ENCODE data around the gene PIGA.
"Not testable (repeated sequence)": the region's sequence is repeated elsewhere in the genome, so short reads cannot be mapped to it uniquely, and the experiment has no call there.

PIGA gene

DNA sequence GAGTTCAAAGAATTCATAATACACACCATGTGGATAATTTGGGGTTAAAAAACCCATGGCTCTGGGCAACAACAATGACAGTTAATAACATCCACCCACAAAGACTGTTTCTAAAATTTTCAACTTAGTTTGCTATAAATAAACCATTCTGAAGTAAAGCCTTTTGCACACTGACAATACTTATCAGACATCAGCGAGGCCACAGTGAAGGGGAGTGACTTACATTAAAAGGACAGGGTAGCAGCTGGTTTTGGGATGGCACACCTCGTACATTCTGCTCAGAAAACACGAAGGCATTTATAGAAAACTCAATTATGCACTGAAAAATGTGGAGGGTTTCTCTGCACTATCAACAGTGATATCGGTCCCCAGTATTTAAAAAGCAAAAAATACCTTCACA is 15.0 kb downstream of the PIGA start:
- DNase-seq (ENCODE audit: low spot score) = no peak

DNA sequence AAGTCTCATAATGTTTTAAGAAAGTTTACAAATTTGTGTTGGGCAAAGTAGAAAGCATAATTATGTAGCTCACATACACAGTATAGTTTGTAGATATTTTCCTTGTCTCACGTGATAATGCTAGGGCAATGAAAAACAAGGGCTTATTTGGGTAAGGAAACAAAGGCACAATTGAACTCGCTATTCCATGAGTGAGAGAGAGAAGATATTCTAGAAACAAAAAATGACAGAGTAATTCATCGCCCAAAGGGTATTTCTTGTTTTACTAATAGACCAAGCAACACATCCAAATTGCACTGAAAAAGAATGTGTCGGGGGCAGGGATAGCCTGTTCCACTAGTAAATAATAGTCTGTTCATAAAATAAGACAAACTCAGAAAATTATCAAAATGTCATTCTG is 16.2 kb downstream of the PIGA start:
- no peak for DNase-seq (ENCODE audit: low spot score)

DNA sequence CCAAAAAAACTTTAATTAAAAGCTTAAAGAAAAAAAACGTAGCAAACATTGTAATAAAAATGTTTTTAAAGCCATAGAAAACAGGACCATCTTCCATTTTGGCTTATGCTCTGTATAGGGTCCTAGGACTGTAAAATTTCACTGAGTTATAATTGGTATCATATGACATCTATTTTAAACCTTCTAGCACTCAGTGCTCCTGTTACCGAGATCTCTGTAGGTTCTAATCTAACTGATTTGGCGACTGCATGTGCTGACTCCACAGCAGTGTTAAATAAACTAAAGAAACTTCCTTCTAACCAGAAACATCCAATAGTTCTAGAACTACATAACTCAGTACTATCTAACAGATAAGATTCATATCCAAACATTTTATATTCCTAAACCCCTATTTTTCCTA is 19.8 kb downstream of the PIGA start, which contains the start of gene ASB11:
TSS of gene ASB11 (minus strand) at position 132 of the 400 bp plus-strand sequence. CDS start at position 97, 35 bp downstream.
- no peak for DNase-seq (ENCODE audit: low spot score)

DNA sequence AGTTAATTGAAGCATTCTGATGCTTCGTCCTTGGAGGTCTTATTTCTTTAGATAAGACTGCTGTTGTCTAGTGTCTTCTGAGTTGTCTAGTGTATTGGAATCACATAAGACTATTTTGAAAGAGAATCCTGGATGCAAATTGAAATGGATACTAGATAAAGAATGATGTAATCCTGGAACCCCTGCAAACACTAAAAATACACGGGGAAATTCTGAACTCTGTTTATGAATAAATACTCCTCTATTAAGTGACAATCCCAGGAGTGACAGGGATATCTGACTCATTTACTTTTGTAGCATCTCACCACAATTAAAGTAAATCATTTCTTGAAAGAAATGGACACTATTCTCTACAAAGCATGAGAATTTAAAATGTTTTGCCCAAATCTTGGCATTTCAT is 20.9 kb downstream of the PIGA start:
- DNase-seq (ENCODE audit: low spot score) = no peak

DNA sequence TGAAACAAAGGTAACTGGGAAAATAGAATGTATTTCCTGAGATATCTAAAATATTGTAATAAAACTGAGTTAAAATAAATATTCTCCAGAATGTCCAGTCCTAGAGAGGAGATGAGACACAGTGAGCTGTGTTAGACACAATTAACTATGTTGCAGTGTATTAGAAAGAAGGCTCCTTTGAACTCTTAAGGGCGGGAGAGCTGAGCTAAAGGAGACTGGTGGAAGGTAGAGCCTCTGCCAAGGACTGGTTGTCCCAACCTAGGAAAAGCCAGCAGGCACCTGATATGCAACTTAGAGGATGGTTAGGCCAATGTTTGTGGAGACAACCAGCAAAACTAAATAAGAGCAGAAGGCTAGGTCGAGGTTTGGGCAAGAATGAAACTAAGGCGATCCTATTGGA is 24.2 kb downstream of the PIGA start:
- DNase-seq (ENCODE audit: low spot score) = no peak

DNA sequence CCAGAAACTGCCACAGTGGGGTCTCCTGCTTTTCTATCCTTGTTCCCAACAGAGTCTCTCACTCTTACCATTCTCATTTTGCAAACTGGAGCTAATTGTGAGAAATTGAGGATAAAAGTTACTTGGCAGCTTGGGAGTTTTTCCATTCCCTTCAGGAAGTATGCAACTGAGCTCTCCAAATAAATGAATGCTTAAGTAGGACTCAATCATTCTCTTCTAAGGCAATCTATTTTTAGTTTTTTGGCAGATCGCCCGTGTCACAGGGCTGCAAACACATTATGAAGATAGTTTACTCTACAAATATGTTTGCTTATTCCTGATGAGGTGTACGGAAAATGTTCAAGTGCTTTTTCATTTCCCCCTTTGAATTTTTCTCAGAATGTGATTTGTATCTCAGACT is 25.2 kb downstream of the PIGA start:
- DNase-seq (ENCODE audit: low spot score) = peak; percentile 11

DNA sequence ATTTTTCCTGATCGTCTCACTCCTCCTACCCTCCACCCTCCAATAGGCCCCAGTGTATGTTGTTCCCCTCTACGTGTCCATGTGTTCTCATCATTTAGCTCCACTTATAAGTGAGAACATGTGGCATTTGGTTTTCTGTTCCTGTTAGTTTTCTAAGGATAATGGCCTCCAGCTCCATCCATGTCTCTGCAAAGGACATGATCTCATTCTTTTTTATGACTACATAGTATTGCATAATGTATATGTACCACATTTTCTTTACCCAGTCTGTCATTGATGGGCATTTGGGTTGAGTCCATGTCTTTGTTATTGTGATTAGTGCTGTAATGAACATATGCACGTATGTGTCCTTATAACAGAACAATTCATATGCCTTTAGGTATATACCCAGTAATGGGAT is 29.4 kb downstream of the PIGA start:
- DNase-seq (ENCODE audit: low spot score) = not testable (repeated sequence)

DNA sequence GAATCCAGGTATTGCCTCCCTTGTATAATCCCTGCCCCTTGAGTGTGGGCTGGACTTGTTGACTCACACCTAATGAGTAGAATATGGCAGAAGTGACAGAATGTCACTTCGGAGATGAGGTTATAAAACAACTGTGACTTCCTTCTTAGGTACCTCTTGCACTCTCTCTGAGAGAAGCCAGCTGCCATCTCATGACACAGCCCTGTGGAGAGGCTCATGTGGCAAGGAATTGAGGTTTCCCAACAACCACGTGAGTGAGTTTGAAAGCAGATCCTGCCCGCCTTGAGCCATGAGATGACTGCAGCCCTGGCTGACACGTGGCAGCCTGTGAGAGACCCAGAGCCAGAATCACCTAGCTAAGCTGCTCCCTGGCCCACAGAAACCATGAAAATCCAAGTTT is 33.4 kb downstream of the PIGA start:
- no peak for DNase-seq (ENCODE audit: low spot score)

DNA sequence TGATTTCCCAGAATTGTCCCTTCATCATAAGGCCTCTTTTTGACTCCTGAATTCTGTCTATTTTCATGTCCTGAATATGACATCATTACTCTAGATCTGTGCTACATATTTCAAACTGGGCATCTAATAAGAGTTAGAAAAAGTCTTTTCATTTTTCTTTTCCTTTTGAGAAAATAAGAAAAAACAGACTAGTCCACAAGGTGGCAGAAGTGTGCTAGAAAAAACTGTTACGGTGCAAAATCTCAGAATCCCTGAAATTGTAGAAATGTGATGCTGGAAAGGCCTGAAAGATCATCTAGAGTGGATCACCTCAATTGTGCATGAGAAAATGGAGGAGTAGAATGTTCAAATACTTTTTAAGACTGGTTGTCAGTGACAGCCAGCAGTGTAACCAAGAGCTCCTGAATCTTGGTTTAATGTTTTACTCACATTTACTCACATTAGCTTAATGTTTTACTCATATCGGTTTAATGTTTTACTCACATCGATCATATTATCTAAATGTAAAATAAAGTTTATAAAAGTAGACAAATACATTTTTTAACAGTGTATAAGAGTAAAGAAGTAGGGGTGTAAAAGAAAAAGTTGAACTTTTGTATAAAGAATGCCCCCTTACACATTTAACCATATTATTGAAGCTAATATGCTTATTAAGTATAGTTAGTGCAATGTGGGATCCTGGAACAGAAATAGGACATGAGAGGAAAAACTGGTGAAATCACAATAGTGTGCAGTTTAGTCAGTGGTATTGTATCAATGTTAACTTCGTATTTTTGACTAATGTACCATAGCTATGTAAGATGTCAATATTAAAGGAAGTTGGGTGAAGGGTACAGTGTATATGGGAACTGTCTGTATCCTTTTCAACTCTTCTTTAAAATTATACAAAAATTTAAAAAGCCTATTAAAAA is 35.1 kb downstream of the PIGA start:
- DNase-seq (ENCODE audit: low spot score) = peak; percentile 46

DNA sequence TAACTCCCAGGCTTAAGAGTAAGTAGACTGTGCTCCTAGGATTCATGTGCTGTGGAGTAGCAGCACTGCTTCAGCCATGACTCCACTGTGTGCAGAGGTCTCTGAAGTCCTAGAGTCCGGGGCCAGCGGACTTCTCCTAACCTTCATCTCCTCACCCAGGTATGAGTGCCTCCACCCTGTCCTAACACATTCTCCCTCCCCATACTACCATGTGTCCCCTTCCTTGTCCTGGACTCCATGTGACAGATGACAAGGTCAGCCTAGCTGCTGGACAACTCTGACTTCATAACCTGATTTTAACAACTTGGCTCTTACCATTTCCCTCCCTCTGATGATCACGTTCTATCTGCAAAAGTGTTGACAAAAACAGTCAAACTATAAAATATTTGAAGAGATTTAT is 36.5 kb downstream of the PIGA start:
- no peak for DNase-seq (ENCODE audit: low spot score)

DNA sequence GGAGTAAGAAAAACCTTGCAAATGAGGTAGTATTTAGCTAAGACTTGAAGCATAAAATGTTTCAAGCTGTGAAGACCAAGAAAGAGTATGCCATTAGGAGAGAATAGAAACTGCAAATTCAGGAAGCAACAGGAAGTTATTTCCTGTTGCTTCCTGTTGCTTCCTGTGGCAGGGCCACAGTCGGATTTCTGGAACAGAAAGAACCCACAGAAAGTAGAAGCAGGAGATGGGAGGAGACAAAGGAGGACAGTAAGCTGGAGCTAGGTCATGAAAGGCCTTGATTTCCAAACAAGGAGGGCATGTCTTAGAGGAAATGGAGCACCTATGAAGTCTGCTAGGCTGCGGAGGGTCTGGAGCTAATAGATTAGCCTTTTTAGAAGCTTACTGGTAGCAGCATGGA is 37.1 kb downstream of the PIGA start:
- no peak for DNase-seq (ENCODE audit: low spot score)

DNA sequence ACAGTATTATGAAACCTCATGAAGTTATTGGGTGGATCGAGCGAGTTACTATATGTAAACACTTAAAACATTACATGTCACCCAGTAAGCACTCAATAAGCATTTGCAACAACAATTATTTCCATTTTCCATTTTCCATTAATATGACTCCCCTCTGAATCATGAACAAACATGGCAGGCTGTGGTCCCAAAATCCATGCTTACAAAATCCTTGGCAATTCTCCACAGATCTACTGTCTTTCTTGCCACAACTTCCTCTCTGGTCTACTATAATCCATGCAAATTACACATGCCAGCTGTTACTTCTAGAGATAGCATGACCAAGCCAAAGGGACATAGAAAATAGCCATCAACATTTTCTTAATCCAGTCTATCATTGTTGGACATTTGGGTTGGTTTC is 41.9 kb downstream of the PIGA start:
- no peak for DNase-seq (ENCODE audit: low spot score)

DNA sequence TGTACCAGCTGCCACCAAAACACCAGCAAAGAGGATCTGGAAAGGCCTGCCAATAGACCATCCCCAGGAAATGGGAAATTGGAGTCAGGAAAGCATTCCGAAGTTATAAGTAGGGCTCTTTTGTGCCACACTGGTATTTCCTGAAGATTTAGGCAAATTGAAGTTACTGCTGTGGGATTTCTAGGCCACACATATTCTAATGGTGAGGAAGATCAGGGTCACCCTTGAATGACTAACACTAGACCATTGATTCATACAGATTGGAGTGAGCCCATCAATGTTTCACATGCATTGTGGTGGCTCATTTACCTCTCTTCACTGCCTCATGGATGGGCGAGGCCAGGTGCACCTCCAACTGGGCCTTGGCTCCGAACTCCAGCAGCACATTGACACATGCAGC is 42.5 kb downstream of the PIGA start:
- DNase-seq (ENCODE audit: low spot score) = no peak

DNA sequence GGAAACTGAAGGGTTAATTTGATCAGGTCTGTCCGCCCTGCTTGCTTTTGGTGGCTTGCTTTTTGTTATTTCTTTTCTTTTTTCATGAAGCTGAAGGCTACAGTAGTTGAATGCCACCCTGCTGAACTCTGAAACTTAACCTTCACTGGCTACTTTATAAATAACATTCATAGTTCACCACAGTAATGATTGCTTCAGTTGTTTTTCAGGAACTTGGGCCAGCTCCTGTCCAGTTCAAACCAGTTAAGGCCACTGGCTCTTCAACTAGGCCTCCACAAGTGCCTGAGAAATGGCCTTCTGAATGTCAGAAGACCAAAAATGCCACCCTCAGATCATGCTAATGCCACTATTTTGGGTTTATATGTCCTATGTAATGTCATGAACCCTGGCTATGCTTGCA is 57.7 kb downstream of the PIGA start:
- DNase-seq (ENCODE audit: low spot score) = no peak

DNA sequence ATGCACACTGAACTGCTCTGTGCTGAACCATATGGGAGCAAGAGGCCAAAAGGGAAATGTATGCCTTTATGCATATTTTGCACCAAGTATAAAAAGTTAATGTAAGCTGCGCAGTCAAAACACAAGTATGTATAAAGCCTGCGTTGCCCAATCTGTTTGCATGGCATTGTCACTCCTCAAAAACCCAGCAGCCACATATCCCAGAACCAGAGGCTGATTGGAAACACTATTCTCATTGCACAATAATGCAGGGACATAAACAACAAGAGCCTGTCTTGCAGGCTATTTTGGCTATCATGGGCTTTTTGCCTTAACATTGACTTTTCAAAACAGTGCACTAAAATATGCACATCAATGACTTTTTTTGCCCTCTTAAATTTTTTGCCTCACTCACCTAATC is 60.4 kb downstream of the PIGA start:
- DNase-seq (ENCODE audit: low spot score) = no peak

DNA sequence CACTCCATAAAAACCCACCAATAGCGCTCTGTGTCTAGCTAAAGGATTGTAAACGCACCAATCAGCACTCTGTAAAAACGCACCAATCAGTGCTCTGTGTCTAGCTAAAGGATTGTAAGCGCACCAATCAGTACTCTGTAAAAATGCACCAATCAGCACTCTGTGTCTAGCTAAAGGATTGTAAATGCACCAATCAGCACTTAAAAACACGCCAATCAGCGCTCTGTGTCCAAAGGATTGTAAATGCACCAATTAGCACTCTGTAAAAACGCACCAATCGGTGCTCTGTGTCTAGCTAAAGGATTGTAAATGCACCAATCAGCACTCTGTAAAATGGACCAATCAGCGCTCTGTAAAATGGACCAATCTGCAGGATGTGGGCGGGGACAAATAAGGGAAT is 62.0 kb downstream of the PIGA start:
- DNase-seq (ENCODE audit: low spot score) = not testable (repeated sequence)

DNA sequence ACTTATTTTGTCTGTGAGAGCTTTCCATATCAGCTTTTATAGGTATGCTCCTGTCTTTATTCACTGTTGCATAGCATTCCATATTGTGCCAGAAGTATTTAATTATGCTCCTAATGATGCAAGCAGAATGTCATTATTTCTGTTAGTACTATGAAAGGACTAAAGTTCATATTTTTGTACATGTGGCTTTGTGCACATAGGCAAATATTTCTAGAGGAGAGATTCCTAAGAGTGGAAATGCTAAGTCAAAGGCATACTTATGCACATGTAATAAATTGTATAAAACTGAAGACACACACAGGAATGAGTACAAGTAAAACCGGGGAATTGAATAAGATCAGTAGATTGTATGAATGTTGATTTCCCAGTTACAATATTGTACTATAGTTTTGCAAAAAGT is 63.6 kb downstream of the PIGA start:
- DNase-seq (ENCODE audit: low spot score) = no peak

DNA sequence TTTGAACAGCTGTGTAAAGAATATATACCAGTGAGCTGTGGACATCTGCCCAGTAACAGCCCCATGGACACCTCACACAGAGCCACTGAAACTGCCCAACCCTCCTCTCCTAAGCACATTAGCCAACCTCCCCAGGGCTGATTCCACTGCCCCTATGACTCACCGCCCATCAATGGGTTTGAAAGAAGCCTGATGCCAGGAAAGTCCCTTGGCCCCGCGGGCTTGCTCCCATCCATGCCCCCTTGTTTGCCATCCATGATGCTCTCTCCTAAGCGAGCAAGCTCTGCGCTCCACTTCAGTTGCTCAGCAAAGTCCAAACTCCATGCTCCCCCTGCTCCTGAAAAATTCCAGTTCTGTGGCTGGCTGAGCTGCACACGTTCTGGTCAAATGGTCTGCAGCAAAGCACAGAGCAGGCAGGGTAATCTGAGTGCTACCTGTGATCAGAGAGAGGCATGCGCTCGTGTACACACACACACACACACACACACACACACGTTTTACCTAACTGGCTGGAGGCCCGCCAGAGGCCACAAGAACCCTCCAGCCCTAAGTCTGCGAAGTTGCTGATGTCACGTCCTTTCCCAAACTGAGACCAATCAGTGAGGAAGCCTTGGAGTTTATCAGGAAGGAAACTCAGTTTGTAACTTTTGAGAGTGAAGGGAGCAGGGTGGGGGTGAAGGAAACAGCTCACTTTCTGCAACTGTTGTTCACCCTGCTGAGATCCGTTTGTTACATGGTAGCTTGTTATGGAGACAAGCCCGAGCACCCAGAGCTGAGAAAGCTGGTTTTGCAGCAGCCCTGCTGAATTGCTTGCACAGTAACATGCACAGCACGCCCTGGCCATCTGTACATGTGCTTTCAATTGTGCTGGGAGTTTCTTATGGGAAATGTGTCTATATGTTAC is 65.5 kb downstream of the PIGA start, which contains the start of gene ASB9:
TSS of gene ASB9 (minus strand) at position 466 of the 904 bp plus-strand sequence. CDS start at position 257, 209 bp downstream.
- peak; percentile 60 for DNase-seq (ENCODE audit: low spot score)

Measured in AG08395 (cell line).